Measurements from ENCODE around the gene TDG. TPM values are rescaled to one million over a fixed set of nuclear protein-coding genes. Genes with fewer than 3 reads are reported as not detected.
A peak's percentile ranks its signal among the peaks of the same experiment; 100 is the strongest.

The TDG gene
- total RNA-seq, 4 donors from 2014 or later = 5.1 to 17.5 (median 9.0) TPM

DNA sequence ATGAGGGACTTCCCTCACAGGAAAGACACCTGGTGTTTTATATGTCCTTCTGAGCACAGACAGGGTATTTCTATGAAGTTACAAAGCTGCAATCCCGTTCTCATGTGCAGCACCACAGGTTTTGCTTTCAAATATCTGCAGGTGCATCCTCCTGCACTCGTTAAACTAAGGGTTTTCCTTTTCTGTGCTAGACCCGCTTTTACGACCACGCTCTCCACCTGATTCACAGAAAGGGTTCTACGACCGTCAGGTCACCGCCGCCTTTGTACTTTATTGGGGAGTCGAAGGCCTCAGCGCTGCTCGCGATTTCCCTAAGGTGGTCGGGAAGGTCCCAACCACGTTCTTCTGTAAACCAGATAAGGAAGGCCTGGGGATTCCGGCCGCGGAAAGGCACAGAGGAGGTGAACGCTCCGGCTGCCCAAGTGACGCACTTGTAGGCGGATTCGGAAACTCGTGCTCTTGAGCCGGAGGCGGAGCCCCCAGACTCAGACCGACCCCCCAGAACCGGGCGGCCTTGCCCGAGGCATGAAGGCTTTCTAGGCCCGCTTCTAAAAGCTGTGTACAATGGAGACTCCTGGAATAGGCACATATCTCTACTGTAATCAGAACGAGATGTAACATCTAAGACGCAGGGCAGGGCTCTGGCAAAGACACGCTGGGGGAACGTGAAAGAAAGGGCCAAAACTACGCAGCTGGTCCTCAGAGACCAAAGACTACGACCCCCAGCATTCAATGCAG, 36.5 kb upstream of the TDG start:
- intact Hi-C loops (cut with DNase I; ENCODE audit: low total_unique reads) (loop anchor here (2.0 to 5.0 kb wide), 3 partner anchors 158 to 1178 kb away; partner anchors contain the start of gene WASHC4), in situ Hi-C loops (cut with MboI; ENCODE audit: low sequenced_read_pairs in 4 of 4) (loop anchor here in 2 of 4 donors (25.0 kb wide), 2 partner anchors 183 to 358 kb away; no protein-coding TSS in a partner anchor)
- TF ChIP-seq POLR2A (IDR thresholded peaks at IDR 0.05) = peak; percentile 33 to 42
- TF ChIP-seq, protein P1, sequence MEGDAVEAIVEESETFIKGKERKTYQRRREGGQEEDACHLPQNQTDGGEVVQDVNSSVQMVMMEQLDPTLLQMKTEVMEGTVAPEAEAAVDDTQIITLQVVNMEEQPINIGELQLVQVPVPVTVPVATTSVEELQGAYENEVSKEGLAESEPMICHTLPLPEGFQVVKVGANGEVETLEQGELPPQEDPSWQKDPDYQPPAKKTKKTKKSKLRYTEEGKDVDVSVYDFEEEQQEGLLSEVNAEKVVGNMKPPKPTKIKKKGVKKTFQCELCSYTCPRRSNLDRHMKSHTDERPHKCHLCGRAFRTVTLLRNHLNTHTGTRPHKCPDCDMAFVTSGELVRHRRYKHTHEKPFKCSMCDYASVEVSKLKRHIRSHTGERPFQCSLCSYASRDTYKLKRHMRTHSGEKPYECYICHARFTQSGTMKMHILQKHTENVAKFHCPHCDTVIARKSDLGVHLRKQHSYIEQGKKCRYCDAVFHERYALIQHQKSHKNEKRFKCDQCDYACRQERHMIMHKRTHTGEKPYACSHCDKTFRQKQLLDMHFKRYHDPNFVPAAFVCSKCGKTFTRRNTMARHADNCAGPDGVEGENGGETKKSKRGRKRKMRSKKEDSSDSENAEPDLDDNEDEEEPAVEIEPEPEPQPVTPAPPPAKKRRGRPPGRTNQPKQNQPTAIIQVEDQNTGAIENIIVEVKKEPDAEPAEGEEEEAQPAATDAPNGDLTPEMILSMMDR (IDR thresholded peaks at IDR 0.05 in 4 of 5, conservative IDR thresholded peaks at IDR 0.05 in 1 of 5) = no peak
- DNase-seq = peak; percentile 85 to 88
- ATAC-seq = peak; percentile 84 to 86
- Histone ChIP-seq H3K36me3 (peaks cover 0 to 24% of the 10 kb centered on the region in 2 donors), H3K27ac (peak overlapping the region; percentile 87 to 97 (median 94)), H3K4me1 (peaks cover 49 to 50% of the 10 kb centered on the region in 2 donors), H3K9me3 (no peaks in the 10 kb centered on the region), H3K4me3 (peak overlapping the region; percentile 60 to 87 (median 75)), H3K27me3 (no peaks in the 10 kb centered on the region)

DNA sequence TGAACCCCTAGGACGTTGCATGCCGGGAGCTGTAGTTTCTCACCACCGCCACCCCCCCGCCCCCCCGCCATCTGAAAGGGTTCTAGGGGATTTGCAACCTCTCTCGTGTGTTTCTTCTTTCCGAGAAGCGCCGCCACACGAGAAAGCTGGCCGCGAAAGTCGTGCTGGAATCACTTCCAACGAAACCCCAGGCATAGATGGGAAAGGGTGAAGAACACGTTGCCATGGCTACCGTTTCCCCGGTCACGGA, 36.0 kb upstream of the TDG start:
- peaks cover 49 to 50% of the 10 kb centered on the region in 2 donors for H3K4me1 ChIP-seq
- no peaks in the 10 kb centered on the region for H3K9me3 ChIP-seq
- no peak for ATAC-seq
- no peaks in the 10 kb centered on the region for H3K27me3 ChIP-seq
- TF ChIP-seq, protein P1 (IDR thresholded peaks at IDR 0.05 in 4 of 5, conservative IDR thresholded peaks at IDR 0.05 in 1 of 5) = no peak
- no peak for TF ChIP-seq POLR2A (IDR thresholded peaks at IDR 0.05)
- H3K36me3 ChIP-seq = peaks cover 0 to 29% of the 10 kb centered on the region in 2 donors
- in situ Hi-C loops (cut with MboI; ENCODE audit: low sequenced_read_pairs in 4 of 4) (loop anchor here in 2 of 4 donors (25.0 kb wide), 2 partner anchors 183 to 358 kb away; no protein-coding TSS in a partner anchor), intact Hi-C loops (cut with DNase I; ENCODE audit: low total_unique reads) (loop anchor here (1.0 to 5.0 kb wide), 6 partner anchors 28 to 1178 kb away; partner anchors contain the start of genes NFYB, TDG and WASHC4)
- DNase-seq = no peak
- H3K27ac ChIP-seq = peak overlapping the region; percentile 87 to 97 (median 94)
- peak overlapping the region; percentile 60 to 87 (median 75) for H3K4me3 ChIP-seq

DNA sequence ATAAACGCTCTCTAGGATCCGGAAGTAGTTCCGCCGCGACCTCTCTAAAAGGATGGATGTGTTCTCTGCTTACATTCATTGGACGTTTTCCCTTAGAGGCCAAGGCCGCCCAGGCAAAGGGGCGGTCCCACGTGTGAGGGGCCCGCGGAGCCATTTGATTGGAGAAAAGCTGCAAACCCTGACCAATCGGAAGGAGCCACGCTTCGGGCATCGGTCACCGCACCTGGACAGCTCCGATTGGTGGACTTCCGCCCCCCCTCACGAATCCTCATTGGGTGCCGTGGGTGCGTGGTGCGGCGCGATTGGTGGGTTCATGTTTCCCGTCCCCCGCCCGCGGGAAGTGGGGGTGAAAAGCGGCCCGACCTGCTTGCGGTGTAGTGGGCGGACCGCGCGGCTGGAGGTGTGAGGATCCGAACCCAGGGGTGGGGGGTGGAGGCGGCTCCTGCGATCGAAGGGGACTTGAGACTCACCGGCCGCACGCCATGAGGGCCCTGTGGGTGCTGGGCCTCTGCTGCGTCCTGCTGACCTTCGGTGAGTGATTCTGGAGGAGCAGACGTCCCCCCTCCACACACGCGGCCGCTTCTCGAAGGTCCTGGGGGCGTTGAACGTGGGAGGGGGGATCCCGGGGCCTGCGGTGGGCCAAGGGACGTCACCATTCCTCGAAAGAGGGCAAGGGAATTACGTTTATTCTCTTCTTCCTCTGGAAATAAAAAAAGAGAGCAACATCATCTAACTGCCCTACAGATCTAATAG, 35.5 kb upstream of the TDG start, which contains the start of gene HSP90B1:
TSS of gene HSP90B1 (plus strand) at position 377 of the 753 bp plus-strand sequence. CDS start at position 483, 106 bp downstream.
- Histone ChIP-seq H3K27me3 (no peaks in the 10 kb centered on the region), H3K4me3 (peak within 1 kb of the TSS; percentile 79 to 91 (median 88)), H3K9me3 (no peaks in the 10 kb centered on the region), H3K4me1 (peaks cover 49 to 50% of the 10 kb centered on the region in 2 donors), H3K36me3 (peaks cover 0 to 34% of the 10 kb centered on the region in 2 donors), H3K27ac (peak within 1 kb of the TSS; percentile 91 to 97 (median 94))
- TF ChIP-seq POLR2A (IDR thresholded peaks at IDR 0.05) = peak; percentile 90 to 97
- TF ChIP-seq, protein P1 (IDR thresholded peaks at IDR 0.05 in 4 of 5, conservative IDR thresholded peaks at IDR 0.05 in 1 of 5) = no peak
- DNase-seq (peak; percentile 100), ATAC-seq (peak; percentile 90 to 93)
- in situ Hi-C loops (cut with MboI; ENCODE audit: low sequenced_read_pairs in 4 of 4) = loop anchor here in 2 of 4 donors (25.0 kb wide), 2 partner anchors 182 to 357 kb away; no protein-coding TSS in a partner anchor
- intact Hi-C loops (cut with DNase I; ENCODE audit: low total_unique reads) = loop anchor here (1.0 to 2.0 kb wide), 3 partner anchors 27 to 208 kb away; partner anchors contain the start of genes NFYB and TDG

DNA sequence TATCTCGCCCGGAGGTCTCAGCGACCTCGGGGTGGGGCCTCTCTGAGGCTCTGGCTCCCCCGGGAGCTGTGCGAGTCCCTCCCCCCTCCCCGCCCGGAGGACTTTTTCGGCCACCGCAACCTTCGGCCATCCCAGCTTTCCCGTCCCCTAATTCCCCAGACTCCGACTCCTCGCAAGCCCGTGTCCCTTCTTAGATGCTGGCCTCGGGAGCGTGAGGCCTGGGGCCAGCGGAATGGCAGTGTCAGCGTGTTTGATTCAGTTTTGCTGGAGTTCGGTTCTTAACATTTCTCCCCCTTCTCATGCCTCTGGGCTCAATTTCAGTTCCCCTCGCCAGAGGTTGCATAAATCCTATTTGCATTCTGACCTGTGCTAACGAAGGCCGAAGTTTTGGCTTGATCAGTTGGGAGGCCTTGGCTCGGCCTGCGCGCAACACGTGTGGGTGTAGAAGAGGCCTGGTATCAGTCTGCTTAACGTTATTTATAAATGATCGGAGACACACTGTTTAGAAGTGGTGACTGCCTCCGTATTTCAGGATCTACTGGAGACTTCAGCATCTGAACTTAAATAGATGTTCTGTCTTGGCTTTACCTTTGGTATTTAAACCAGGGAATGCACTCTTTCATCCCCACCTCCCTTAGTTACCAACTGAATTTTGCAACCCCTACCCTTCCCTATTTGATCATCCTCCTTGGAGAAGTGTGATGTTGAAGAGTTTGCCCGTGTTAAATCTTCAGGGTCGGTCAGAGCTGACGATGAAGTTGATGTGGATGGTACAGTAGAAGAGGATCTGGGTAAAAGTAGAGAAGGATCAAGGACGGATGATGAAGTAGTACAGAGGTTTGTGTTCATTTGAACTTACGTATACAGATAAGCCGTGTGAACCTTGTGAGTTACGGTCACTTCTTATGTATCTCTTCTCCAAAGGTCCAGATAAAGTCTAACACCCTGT, 34.6 kb upstream of the TDG start:
- TF ChIP-seq POLR2A (IDR thresholded peaks at IDR 0.05) = no peak
- TF ChIP-seq, protein P1 (IDR thresholded peaks at IDR 0.05 in 4 of 5, conservative IDR thresholded peaks at IDR 0.05 in 1 of 5) = no peak
- Histone ChIP-seq H3K4me1 (peaks cover 49 to 50% of the 10 kb centered on the region in 2 donors), H3K4me3 (peak overlapping the region; percentile 79 to 91 (median 88)), H3K27ac (peak overlapping the region; percentile 91 to 93 (median 92)), H3K9me3 (no peaks in the 10 kb centered on the region), H3K36me3 (peaks cover 0 to 43% of the 10 kb centered on the region in 2 donors), H3K27me3 (no peaks in the 10 kb centered on the region)
- intact Hi-C loops (cut with DNase I; ENCODE audit: low total_unique reads) = loop anchor here (1.0 to 2.0 kb wide), 3 partner anchors 26 to 207 kb away; partner anchors contain the start of genes NFYB and TDG
- no peak for ATAC-seq
- DNase-seq = peak in 1 of 2 donors; percentile 39
- in situ Hi-C loops (cut with MboI; ENCODE audit: low sequenced_read_pairs in 4 of 4) = loop anchor here in 2 of 4 donors (25.0 kb wide), 2 partner anchors 181 to 356 kb away; no protein-coding TSS in a partner anchor

All from gastrocnemius medialis (tissue), 4 donors.